GM21529 (cell line): ENCODE data around the gene NPSR1.
"Not testable (repeated sequence)": the region's sequence is repeated elsewhere in the genome, so short reads cannot be mapped to it uniquely, and the experiment has no call there.

ENCODE experiments used
- ATAC-seq: cut with Tn5 transposase; IDR thresholded peaks from one replicate; pipeline ENCODE4 v1.9.1; 2021; ENCODE audit not compliant: unreplicated experiment

Gene NPSR1, protein sequence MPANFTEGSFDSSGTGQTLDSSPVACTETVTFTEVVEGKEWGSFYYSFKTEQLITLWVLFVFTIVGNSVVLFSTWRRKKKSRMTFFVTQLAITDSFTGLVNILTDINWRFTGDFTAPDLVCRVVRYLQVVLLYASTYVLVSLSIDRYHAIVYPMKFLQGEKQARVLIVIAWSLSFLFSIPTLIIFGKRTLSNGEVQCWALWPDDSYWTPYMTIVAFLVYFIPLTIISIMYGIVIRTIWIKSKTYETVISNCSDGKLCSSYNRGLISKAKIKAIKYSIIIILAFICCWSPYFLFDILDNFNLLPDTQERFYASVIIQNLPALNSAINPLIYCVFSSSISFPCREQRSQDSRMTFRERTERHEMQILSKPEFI

GRCh38 chr7:34657632-34658268, at the start of gene NPSR1:
Gene NPSR1, plus strand, starts transcription at chr7:34658218. Its CDS starts 195 bp downstream, at chr7:34658413.
- ATAC-seq: no peak

DNA sequence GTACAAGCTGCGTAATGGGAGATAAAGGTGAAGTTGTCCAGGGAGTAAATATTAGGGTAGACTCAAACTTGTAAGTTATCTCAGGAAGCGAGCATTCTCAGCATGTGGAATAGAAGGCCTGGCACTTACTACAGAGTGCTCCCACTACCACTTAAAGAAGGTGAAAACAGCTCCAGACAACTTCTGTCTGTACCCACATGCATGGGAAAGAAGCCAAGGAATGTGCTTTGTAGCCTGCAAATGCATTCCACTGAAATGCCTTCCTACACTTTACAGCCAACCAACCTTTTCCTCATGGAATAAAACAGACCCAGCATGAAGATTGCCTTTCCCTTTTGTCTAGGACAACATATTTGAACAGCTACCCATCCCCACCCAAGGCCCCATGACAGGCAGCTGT, 45.4 kb upstream of the NPSR1 start:
- ATAC-seq: no peak

GRCh38 chr7:34620425-34620824, 37.6 kb upstream of the NPSR1 start:
- no peak for ATAC-seq

DNA sequence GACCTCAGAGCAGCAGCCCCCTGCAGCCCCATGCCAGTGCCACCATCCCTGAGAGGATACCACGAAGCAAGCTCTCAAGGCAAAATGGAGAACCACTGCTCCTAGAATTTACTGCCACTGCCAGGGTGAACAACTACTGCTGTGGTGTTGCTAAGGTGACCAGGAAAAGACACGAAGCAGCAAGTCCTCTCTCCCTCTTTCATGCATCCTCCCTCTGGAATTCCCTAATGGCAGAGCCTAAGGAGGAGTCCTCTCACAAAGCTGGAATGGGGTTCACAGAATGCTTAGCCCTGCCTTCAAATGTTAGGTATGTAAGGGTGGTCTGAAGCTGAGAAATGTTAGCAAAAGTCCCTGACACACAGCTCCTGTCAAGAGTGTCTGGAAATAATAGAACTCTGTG, 35.8 kb upstream of the NPSR1 start:
- ATAC-seq: no peak

DNA sequence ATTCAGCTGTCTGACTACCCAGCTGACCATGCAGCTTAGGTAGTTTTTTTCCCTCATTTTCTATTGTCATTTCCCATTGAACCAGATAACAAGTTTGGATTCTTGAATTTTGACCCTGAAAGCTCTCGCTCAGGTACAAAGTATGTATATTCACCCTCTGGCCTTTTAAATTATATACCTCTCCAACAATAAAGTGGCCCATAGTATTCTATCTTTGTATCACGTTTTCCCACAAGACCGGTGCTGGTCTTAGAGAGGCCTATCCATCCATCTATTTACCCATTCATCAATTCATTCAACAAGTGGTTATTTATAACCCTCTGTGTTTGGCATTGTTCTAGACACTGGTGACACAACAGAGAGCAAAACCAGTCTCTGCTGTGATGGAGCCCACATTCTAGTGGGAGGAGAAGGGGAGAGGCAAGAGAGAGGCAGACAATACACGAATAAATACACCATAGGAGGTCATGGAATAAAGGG, 35.2 kb upstream of the NPSR1 start:
- no peak for ATAC-seq

GRCh38 chr7:34628618-34629017, 29.4 kb upstream of the NPSR1 start:
- not testable (repeated sequence) for ATAC-seq

GRCh38 chr7:34652809-34653208, 5.2 kb upstream of the NPSR1 start:
- ATAC-seq: no peak

GRCh38 chr7:34653787-34654186, 4.2 kb upstream of the NPSR1 start:
- no peak for ATAC-seq

DNA sequence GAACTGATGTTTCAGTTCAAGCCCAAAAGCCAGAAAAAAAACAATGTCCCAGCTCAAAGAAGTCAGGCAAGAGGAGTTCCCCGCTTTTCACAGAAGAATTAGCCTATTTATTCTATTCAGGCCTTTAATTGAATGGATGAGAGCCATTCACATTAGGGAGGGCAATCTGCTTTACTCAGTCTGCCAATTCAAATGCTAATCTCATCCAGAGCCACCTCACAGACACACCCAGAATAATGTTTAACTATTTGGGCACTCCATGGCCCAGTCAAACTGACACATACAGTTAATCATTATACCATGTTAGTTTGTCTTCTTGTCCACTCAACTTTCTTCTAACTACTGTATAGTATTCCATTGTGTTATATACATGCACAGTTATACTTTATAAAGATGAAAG, 2.6 kb upstream of the NPSR1 start:
- no peak for ATAC-seq

GRCh38 chr7:34656041-34656440, 2.0 kb upstream of the NPSR1 start:
- no peak for ATAC-seq

GRCh38 chr7:34659472-34660075, 1.6 kb downstream of the NPSR1 start:
- ATAC-seq: no peak

GRCh38 chr7:34662058-34662708, 4.2 kb downstream of the NPSR1 start:
- ATAC-seq: no peak

DNA sequence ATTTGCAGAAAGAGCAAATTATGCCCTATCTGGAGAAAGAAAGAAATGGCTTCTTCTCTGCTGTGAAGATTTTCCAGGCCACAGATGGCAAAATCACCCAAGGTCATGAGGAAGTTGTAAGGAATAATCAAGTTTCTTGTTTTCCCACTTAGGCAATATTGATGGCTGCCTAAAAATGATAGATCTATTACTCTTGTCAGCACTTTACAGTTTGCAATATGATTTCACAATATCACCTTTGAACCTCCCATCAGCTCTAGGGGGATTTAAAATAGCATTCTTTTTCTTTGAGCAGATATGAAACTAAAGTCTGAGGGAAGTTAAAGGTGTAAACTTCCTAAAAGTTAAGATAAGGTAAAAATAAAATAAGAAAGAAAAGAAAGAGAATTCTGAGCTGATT, 6.7 kb downstream of the NPSR1 start:
- ATAC-seq: no peak

DNA sequence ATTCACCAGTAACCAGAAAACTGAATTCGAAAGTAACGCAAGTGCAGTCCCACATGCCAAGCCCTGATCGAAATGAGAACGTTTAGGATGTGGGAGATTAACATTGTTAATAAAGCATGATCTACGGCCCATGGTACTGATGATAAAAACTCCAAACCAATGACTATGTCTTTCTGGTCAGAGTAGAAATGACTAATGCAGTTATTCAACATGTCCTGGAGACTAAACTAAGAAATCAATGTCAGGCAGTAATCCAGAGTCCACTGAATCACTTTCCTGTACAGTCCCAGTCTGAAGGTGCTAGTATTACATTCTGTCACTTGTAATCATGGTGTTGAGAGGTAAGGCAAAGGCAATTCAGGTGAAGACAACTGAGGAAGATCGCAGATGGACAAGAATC, 14.4 kb downstream of the NPSR1 start:
- ATAC-seq: no peak

GRCh38 chr7:34673066-34673465, 15.0 kb downstream of the NPSR1 start:
- no peak for ATAC-seq

GRCh38 chr7:34675749-34676374, 17.8 kb downstream of the NPSR1 start:
- ATAC-seq: peak; percentile 77

DNA sequence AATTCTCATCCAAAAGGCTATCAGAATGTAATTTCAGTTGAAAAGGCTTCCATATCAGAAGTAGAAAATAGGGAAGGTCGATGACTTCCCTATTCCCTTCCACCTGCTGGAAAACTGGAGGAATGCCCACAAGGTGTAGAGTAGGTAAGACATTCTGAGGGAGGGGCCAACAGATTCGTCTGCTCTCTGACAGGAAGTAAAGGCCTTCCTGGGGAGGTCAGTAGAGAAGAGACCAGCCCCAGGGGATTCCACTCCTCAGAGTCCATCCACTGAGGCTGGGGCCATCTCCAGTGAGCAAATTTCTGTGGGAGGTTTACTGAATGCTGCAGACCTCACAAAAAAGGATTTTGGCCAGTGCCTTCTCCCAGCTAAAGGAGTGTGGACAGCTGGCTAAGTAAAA, 19.5 kb downstream of the NPSR1 start:
- ATAC-seq: no peak

GRCh38 chr7:34687529-34687928, 29.5 kb downstream of the NPSR1 start:
- ATAC-seq: no peak

DNA sequence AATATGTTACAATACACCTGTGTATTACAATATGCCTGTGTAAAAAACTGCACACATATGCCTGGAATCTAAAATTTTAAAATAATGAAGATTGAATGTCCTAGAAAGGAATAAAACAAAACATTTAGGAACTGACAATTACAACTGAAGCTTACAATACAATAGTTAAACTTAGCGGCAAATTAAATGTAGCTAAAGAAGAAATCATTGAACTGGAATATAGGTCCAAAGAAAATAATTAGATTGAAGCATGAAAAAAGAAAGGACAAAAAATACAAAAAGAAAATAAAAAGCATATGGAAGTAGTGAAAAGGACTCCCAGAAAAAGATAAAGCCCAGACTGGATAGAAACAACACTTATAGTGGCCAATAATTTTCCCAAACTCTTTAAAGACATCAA, 38.4 kb downstream of the NPSR1 start:
- ATAC-seq: no peak

GRCh38 chr7:34709771-34710170, 51.8 kb downstream of the NPSR1 start:
- ATAC-seq: no peak

GRCh38 chr7:34718867-34719266, 60.8 kb downstream of the NPSR1 start:
- no peak for ATAC-seq
